ENCODE measurements around the gene MAS1. TPM values are rescaled to one million over a fixed set of nuclear protein-coding genes. Genes with fewer than 3 reads are reported as not detected.
"Not testable (repeated sequence)": the region's sequence is repeated elsewhere in the genome, so short reads cannot be mapped to it uniquely, and the experiment has no call there.

MAS1 gene
- total and polyA plus RNA-seq, 9 of the 15 experiments (the other 6 are each of a cell fraction or from before 2014, with no cell fraction given) = not detected

DNA sequence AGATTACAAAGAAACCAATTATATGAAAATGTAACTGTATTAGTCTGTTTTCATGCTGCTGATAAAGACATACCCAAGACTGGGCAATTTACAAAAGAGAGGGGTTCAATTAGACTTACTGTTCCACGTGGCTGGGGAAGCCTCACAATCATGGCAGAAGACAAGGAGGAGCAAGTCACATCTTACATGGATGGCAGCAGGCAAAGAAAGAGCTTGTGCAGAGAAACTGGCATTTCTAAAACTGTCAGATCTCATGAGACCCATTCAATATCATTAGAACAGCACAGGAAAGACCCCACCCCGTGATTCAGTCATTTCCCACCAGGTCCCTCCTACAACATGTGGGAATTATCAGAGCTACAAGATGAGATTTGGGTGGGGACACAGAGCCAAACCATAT lies 33.4 kb downstream of the MAS1 start:
- H3K36me3 ChIP-seq (ENCODE audit: control insufficient read depth, insufficient read depth, low read length); in situ Hi-C loops (cut with MboI); intact Hi-C loops (cut with micrococcal nuclease); POLR2A ChIA-PET; H3K79me2 ChIP-seq (ENCODE audit: control insufficient read depth, insufficient read depth, low read length); H4K20me1 ChIP-seq (replicated peaks; ENCODE audit: control insufficient read depth, insufficient read depth, low read length); H3K4me1 ChIP-seq (replicated peaks in 1 of 2; ENCODE audit: control insufficient read depth in 2 of 2, insufficient read depth in 2 of 2, low read length in 2 of 2); ATAC-seq; H3K4me2 ChIP-seq (ENCODE audit: insufficient read depth, low read length); H3K9ac ChIP-seq (ENCODE audit: insufficient read depth in 1 of 2, low read depth in 2 of 2, low read length in 2 of 2); CTCF ChIA-PET (ENCODE audit: low intra/inter-chr PET ratio); BruUV-seq (replicated peaks); FAIRE-seq; H3K27me3 ChIP-seq (ENCODE audit: control insufficient read depth in 2 of 2, insufficient read depth in 2 of 2, low read length in 2 of 2); H3K4me3 ChIP-seq; DNase-seq (ENCODE audit: extremely low read depth in 1 of 4, low spot score in 3 of 4); H2AFZ ChIP-seq (ENCODE audit: low read depth, low read length); H3K9me3 ChIP-seq (replicated peaks; ENCODE audit: control insufficient read depth, insufficient read depth, low read depth, low read length); H3K9me1 ChIP-seq (ENCODE audit: control insufficient read depth, insufficient read depth, low read length); H3K27ac ChIP-seq (ENCODE audit: extremely low read depth, low read depth, low read length): not testable (repeated sequence)
- WGBS (ENCODE audit: insufficient coverage, low coverage, missing lambda C conversion rate) = 0% methylated on average over 2 of the region's 2 CpGs
- peak; percentile 95 for TF ChIP-seq ZNF431 (CRISPR knock-in tag; IDR thresholded peaks at IDR 0.05)

DNA sequence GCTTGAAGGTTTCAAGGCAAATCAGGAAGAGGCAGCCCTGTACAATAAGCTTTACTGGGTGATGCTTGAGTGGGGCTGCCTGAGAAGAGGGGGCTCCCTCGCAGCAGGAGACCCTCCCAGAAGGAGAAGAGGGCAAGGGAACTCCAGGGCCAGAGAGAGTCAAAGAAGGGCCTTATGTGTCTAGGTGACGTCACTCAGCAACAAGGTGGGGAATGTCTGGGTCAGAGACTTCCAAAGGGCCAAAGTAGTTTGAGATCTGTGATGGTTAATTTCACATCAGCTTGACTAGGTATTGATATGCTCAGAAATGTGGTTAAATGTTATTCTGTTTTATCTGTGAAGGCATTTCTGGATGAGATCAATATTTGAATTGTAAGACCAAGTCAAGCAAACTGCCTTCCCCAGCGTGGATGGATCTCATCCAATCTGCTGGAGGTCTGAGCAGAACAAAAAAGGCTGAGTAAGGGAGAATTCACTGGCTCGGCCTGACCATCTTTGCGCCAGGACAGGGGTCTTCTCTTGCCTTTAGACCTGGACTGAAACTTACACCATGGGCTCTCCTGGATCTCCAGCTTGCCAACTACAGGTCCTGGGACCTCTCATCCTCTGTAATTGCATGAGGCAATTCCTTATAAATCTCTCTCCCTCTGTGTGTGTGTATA lies 35.9 kb downstream of the MAS1 start:
- DNase-seq (ENCODE audit: extremely low read depth in 1 of 4, low spot score in 3 of 4) (no peak), FAIRE-seq (no peak), ATAC-seq (no peak)
- H4K20me1 ChIP-seq (replicated peaks; ENCODE audit: control insufficient read depth, insufficient read depth, low read length) = no peaks in the 10 kb centered on the region
- no peak overlapping the region for H3K4me3 ChIP-seq
- in situ Hi-C loops (cut with MboI) = no loop called here
- H3K9me3 ChIP-seq (replicated peaks; ENCODE audit: control insufficient read depth, insufficient read depth, low read depth, low read length) = 0 out of 2 replicates have a peak, but pooled peaks cover 2% of the 10 kb centered on the region
- no peak overlapping the region for H2AFZ ChIP-seq (ENCODE audit: low read depth, low read length)
- H3K4me1 ChIP-seq (replicated peaks in 1 of 2; ENCODE audit: control insufficient read depth in 2 of 2, insufficient read depth in 2 of 2, low read length in 2 of 2) = no peaks in the 10 kb centered on the region; a peak in 1 of 5 replicates
- ChIA-PET POLR2A (interaction anchor here (0.5 kb wide), 1 partner anchor 82 kb away, joined by 3 read pairs; no protein-coding TSS in a partner anchor), CTCF (ENCODE audit: low intra/inter-chr PET ratio) (no interaction called here)
- H3K9ac ChIP-seq (ENCODE audit: insufficient read depth in 1 of 2, low read depth in 2 of 2, low read length in 2 of 2) = no peak overlapping the region
- no peaks in the 10 kb centered on the region for H3K36me3 ChIP-seq (ENCODE audit: control insufficient read depth, insufficient read depth, low read length)
- no peaks in the 10 kb centered on the region for H3K79me2 ChIP-seq (ENCODE audit: control insufficient read depth, insufficient read depth, low read length)
- peak; percentile 52; the same call in 1 of the 2 replicates for TF ChIP-seq C11orf30 (IDR thresholded peaks at IDR 0.05; ENCODE audit: low read depth)
- TF ChIP-seq ZNF316 (IDR thresholded peaks at IDR 0.05) = peak; percentile 65
- TF ChIP-seq MAZ (CRISPR knock-in tag; conservative IDR thresholded peaks at IDR 0.05 in 1 of 2, IDR thresholded peaks at IDR 0.05 in 1 of 2) = no peak
- TF ChIP-seq MAFG (tag; conservative IDR thresholded peaks at IDR 0.05) = 0 out of 2 replicates have a peak, but pooled peaks have one; percentile 29
- TF ChIP-seq, protein P1, sequence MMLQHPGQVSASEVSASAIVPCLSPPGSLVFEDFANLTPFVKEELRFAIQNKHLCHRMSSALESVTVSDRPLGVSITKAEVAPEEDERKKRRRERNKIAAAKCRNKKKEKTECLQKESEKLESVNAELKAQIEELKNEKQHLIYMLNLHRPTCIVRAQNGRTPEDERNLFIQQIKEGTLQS (IDR thresholded peaks at IDR 0.05) = peak; percentile 42; the same call in 1 of the 2 replicates
- TF ChIP-seq, protein P1 (CRISPR knock-in tag; conservative IDR thresholded peaks at IDR 0.05) = no peak
- no peak for TF ChIP-seq ZC3H8 (IDR thresholded peaks at IDR 0.05)
- 5% methylated on average over 5 of the region's 5 CpGs for WGBS (ENCODE audit: insufficient coverage, low coverage, missing lambda C conversion rate)
- H3K27me3 ChIP-seq (ENCODE audit: control insufficient read depth in 2 of 2, insufficient read depth in 2 of 2, low read length in 2 of 2) = peaks cover 0 to under 1% of the 10 kb centered on the region in 2 experiments; a peak in 2 of 5 replicates
- no peak overlapping the region for H3K4me2 ChIP-seq (ENCODE audit: insufficient read depth, low read length)
- H3K9me1 ChIP-seq (ENCODE audit: control insufficient read depth, insufficient read depth, low read length) = no peaks in the 10 kb centered on the region
- intact Hi-C loops (cut with micrococcal nuclease) = no loop called here
- no TSS peak for BruUV-seq (replicated peaks)
- H3K27ac ChIP-seq (ENCODE audit: extremely low read depth, low read depth, low read length) = no peak overlapping the region

Measured in K562 (cell line).